ENCODE data around the gene TIPRL.
"Not testable (repeated sequence)": the region's sequence is repeated elsewhere in the genome, so short reads cannot be mapped to it uniquely, and the experiment has no call there.

Gene TIPRL

DNA sequence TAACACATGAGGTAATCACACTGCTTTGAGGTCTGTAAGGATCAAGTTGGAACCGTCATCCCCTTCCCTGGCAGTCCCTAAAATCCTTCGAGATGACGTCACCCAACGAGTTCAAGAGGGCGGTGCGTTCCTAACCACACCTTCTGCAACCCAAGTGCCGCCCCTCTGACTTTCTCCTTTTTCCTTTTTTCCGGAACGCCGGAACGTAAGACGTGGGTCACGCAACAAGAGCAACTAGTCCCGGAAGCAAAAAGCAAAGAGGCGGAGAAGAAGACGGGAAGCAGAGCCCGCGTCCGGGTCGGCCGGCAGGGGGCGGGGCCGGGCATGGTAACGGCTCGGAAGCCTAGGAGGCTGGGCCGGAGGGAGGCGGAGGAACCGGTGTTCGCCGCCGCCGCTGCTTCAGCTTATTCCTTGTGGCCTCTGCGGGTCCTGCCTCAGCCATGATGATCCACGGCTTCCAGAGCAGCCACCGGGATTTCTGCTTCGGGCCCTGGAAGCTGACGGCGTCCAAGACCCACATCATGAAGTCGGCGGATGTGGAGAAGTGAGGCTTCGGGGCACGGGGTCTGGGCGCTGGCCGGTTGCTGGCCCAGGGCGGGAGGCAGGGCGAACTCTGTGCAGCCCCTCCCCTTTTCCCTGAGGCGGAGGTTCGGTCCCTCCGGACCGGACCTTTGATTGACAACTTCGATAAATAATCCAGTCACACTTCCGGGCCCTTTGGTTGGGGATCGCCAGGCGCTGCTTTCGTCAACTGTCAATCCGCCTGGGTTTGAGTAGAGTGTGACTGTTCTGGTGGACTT is at the start of gene TIPRL:
TSS of gene TIPRL (plus strand) at position 325 of the 800 bp plus-strand sequence. CDS start at position 441, 116 bp downstream.
- peak; percentile 97 for DNase-seq (ENCODE audit: low spot score)

DNA sequence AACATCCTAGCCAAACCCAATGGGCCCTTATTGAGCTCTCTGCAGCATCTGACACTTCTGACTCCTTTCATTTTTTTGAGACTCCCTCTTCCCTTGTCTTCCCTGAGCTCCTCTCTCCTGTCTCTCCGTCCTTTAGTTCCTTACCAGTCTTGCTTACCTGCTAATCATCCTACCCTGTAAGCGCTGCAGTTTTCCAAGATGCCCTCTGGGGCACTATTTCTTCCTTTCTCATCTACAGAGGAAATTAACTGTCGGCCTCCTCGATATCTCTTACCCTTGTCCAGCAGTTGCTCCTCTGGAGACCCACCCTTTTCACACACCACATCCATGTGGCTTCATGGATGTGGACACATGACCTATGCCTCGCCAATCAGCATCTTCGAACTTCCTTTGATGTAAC is 48.8 kb upstream of the TIPRL start:
- no peak for DNase-seq (ENCODE audit: low spot score)

DNA sequence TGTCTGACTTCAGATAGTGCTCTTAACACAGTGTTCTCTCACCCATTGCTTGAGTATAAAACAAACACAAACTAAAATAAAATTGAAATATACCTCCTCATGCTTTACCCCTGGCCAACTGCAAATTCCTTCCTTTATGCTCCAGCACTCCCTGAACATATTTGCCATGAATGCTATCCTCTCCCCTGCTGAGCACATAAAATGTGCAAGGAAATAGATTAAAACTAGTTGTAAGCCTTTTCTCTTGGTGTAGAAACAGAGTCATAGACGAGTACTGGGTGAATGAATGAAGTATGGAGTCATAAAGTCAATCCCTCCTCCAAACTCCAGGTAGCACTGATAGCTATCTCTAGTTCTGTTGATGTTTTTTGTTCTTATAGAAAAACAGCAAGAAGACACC is 44.6 kb upstream of the TIPRL start:
- no peak for DNase-seq (ENCODE audit: low spot score)

- DNase-seq (ENCODE audit: low spot score) = no peak
These were observed 44.1 kb upstream of the TIPRL start for GRCh38 chr1:168134642-168135041.

GRCh38 chr1:168135116-168135920 is 43.4 kb upstream of the TIPRL start:
- peak; percentile 53 for DNase-seq (ENCODE audit: low spot score)

DNA sequence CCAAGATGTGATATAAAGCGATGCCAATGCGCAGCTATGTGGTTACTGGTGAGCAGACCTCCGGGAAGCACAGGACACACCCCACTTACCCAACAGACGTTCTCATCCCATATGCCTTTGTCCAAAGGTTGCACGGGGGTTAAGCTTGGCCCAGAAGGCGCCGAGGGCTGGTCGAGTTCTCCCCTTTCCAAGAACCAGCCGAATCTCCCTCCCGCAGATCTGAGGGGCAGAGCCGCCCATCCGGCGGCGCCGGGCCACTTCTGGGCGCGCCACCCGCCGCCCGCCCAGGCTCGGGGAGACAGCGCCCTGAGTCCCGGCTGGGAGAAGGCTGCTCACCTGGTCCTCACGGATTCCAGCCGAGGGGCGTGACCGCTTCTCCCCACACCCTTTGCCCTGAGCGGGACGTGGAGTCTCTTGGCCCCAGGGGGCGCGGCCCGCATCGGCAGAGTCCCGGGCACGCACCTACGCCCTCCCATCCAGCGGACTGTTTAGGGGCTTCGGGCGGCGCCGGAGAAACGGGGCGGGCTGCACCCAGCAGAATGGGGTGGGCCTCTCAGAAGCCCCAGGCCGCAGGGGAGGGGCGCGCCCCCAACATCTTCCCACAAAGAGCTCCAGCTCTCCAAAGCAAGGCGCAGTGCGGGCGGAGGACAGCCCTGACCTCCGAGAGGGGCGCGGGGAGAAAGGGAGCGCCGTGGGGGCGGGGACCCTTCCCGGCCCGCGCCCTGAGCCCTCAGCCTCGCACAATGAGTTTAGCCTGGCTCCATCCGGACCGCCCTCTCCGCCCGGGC is 42.6 kb upstream of the TIPRL start:
- DNase-seq (ENCODE audit: low spot score) = peak; percentile 69

GRCh38 chr1:168136709-168137514 is 41.9 kb upstream of the TIPRL start, which contains the start of gene GPR161:
Gene GPR161, minus strand, starts transcription at chr1:168136930. Its CDS starts 32,080 bp downstream, at chr1:168104850.
- DNase-seq (ENCODE audit: low spot score) = peak; percentile 89

- no peak for DNase-seq (ENCODE audit: low spot score)
These were observed 41.3 kb upstream of the TIPRL start for GRCh38 chr1:168137515-168137821.

DNA sequence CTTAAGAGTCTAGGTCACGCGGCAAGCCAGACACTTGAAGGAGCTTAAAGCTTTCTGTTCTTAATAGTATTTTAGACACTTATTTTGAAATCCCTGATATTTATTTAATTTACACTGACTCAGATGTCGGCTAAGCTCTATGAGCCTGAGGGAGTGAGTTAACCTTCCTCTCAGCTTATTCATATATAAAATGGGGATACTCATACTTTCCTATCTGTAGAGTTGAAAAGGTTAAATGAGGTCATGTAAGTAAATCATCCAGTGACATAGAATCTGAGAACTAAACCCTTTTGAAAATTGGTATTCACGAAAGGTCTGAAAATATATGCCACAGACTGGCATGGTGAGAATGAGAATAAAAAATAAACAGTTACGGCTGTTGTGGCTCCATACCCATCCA is 40.6 kb upstream of the TIPRL start:
- no peak for DNase-seq (ENCODE audit: low spot score)

GRCh38 chr1:168139070-168139469 is 39.7 kb upstream of the TIPRL start:
- DNase-seq (ENCODE audit: low spot score) = no peak

GRCh38 chr1:168141871-168142385 is 36.8 kb upstream of the TIPRL start:
- no peak for DNase-seq (ENCODE audit: low spot score)

GRCh38 chr1:168145184-168146159 is 33.3 kb upstream of the TIPRL start:
- peak; percentile 90 for DNase-seq (ENCODE audit: low spot score)

DNA sequence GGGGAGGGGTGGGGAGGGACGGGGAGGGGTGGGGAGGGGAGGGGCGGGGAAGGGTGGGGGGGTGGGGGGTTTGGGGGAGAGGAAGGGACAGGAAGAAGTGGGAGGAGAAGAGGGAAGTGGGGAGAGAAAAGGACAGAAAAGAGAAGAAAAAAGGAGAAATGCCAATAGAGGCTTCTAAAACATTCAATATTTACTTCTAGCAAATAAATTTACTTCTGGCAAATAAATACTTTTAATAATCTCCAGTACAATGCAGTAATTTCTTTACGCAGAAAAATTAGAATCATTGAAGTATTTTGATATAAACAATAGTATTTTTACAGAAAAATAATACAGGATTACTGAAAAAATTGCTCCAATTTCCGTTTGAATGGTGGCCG is 32.6 kb upstream of the TIPRL start:
- DNase-seq (ENCODE audit: low spot score) = no peak

DNA sequence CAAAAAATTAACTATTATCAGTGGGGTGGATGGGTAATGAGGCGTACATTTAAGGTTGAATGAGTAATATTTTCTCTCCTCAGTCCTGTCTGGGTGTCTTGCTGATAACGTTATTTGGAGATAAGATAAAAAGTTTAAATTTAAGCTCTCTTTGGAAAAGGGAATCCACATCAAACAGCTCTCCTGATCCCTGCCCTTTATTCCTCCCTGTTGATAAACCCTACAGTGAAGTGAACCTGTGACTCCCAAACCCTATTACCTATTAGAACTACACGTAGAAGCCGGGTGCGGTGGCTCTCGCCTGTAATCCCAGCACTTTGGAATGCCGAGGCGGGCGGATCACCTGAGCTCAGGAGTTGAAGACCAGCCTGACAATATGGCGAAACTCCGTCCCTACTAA is 32.1 kb upstream of the TIPRL start:
- no peak for DNase-seq (ENCODE audit: low spot score)

- DNase-seq (ENCODE audit: low spot score) = no peak
These were observed 29.8 kb upstream of the TIPRL start for GRCh38 chr1:168148916-168149315.

DNA sequence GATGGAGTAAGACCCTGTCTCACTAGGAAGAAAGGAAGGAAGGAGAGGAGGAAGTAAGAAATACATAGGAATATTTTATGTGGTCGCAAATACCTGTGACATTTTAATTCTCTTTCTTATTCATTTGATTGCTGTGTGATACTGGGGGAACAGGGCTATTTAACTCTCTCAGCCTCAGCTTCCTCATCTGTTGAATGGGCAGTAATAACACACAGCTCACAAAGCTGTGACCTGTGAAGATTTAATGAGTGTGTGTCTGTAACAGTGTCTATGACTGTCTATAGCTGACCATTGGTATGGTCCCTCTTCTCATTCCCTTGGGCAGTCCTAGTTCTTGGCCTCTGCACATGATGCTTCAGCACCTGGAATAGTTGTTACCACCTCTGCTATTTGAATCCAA is 28.5 kb upstream of the TIPRL start:
- DNase-seq (ENCODE audit: low spot score) = no peak

DNA sequence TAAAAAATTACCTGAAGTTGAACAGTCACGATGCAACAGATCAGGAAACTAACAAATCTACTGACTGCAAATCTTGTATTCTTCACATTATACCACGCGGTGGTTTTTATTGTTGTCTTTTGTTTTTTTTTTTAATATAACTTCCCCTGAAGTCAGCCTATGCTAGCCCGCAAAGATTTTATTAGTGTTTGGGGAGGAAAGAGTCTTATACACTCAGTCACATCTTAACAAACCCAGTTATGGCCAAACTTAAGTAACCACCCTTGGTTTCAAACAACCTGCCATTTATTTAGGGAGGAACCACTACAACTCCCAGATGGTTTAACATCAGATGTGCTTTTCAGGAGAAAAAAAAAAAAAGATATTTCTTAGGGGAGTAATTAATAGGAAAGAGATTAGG is 26.8 kb upstream of the TIPRL start:
- DNase-seq (ENCODE audit: low spot score) = no peak

DNA sequence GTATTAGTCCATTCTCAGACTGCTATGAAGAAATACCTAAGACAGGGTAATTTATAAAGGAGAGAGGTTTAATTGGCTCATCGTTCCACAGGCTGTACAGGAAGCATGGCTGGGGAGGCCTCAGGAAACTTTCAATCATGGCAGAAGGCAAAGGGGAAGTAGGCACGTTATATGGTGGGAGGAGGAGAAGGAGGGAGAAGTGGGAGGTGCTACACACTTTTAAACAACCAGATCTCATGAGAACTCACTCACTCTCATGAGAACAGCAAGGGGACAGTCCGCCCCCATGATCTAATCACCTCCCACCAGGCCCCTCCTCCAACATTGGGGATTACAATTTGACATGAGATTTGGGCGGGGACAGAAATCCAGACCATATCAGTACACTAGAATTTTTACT is 24.1 kb upstream of the TIPRL start:
- DNase-seq (ENCODE audit: low spot score) = not testable (repeated sequence)

- DNase-seq (ENCODE audit: low spot score) = no peak
These were observed 22.9 kb upstream of the TIPRL start for GRCh38 chr1:168155910-168156309.

GRCh38 chr1:168157638-168158037 is 21.1 kb upstream of the TIPRL start:
- no peak for DNase-seq (ENCODE audit: low spot score)

Data from ecto neural progenitor cell (in vitro differentiated cells).